Endothelial cell (in vitro differentiated cells): ENCODE measurements around the gene HRH4. TPM values are rescaled to one million over a fixed set of nuclear protein-coding genes. Genes with fewer than 3 reads are reported as not detected.

ENCODE experiments used
- DNase-seq: peaks from one replicate; pipeline ENCODE4 v3.0.0; 2021; ENCODE audit warnings: low spot score
- H3K27ac Mint-ChIP-seq: one replicate; pipeline ENCODE4 v1.8.0; 2021; ENCODE audit warnings: mixed read lengths, inconsistent platforms; ENCODE audit not compliant: unreplicated experiment
- H3K27me3 Mint-ChIP-seq: one replicate; pipeline ENCODE4 v1.8.0; 2021; ENCODE audit warnings: mild to moderate bottlenecking, moderate library complexity, mixed read lengths, inconsistent platforms; ENCODE audit not compliant: unreplicated experiment
- H3K36me3 Mint-ChIP-seq: one replicate; pipeline ENCODE4 v1.8.0; 2021; ENCODE audit warnings: mild to moderate bottlenecking, low read depth, mixed read lengths, inconsistent platforms; ENCODE audit not compliant: unreplicated experiment
- H3K4me1 Mint-ChIP-seq: one replicate; pipeline ENCODE4 v1.8.0; 2021; ENCODE audit warnings: mild to moderate bottlenecking, mixed read lengths, inconsistent platforms; ENCODE audit not compliant: unreplicated experiment
- H3K4me3 Mint-ChIP-seq: one replicate; pipeline ENCODE4 v1.8.0; 2021; ENCODE audit warnings: mild to moderate bottlenecking, mixed read lengths, inconsistent platforms; ENCODE audit not compliant: unreplicated experiment
- H3K9me3 Mint-ChIP-seq: one replicate; pipeline ENCODE4 v1.8.0; 2021; ENCODE audit warnings: mixed read lengths, inconsistent platforms; ENCODE audit not compliant: unreplicated experiment
- CTCF ChIP-seq: fragments of 200-600 bp; sonication (generic); IDR thresholded peaks from one replicate; pipeline ENCODE4 v1.5.0; 2021; ENCODE audit warnings: antibody characterized with exemption; ENCODE audit not compliant: unreplicated experiment
- total RNA-seq: library from RNA; stranded (reverse); fragmentation: NEBNext Ultra II Directional; extraction: Animal tissue kit (Norgen Biotek cat#: 25700); gene quantifications from one replicate; pipeline ENCODE4 v1.2.1, GENCODE V29; 2021; ENCODE audit not compliant: unreplicated experiment

The HRH4 gene
- total RNA-seq, 1 donor from 2014 or later: not detected

DNA sequence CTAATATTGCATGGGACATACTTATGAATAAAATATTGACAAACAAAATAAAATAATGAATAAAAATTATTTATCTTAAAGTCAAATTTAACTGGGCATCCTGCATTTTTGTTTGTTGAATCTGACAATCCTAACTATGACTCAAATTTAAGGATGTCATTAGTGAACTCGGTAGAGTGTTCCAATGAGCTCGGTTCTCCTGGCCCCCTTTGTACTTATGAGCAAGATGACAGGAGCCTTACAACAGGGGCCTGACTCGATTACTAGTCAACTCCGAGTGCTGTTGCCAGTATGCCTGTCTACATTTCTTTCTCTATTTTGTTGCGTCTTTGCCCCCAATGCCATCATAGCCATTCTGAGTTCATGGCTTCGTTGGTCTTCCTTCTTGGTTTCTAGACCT is 40.3 kb downstream of the HRH4 start:
- no peak for TF ChIP-seq CTCF
- Mint-ChIP-seq H3K27ac (no peak overlapping the region), H3K9me3 (no peaks in the 10 kb centered on the region), H3K4me3 (no peak overlapping the region), H3K36me3 (no peaks in the 10 kb centered on the region), H3K4me1 (no peaks in the 10 kb centered on the region), H3K27me3 (peaks cover 3% of the 10 kb centered on the region)
- no peak for DNase-seq

GRCh38 chr18:24502667-24503523 is 42.5 kb downstream of the HRH4 start:
- H3K27ac Mint-ChIP-seq: no peak overlapping the region
- H3K9me3 Mint-ChIP-seq: no peaks in the 10 kb centered on the region
- H3K36me3 Mint-ChIP-seq: no peaks in the 10 kb centered on the region
- no peaks in the 10 kb centered on the region for H3K27me3 Mint-ChIP-seq
- no peaks in the 10 kb centered on the region for H3K4me1 Mint-ChIP-seq
- no peak for TF ChIP-seq CTCF
- no peak overlapping the region for H3K4me3 Mint-ChIP-seq
- DNase-seq: no peak

GRCh38 chr18:24504401-24504800 is 44.0 kb downstream of the HRH4 start:
- Mint-ChIP-seq H3K27me3 (no peaks in the 10 kb centered on the region), H3K9me3 (no peaks in the 10 kb centered on the region), H3K4me1 (no peaks in the 10 kb centered on the region), H3K27ac (no peak overlapping the region), H3K4me3 (no peak overlapping the region), H3K36me3 (no peaks in the 10 kb centered on the region)
- no peak for TF ChIP-seq CTCF
- no peak for DNase-seq

GRCh38 chr18:24506175-24506574 is 45.7 kb downstream of the HRH4 start:
- Mint-ChIP-seq H3K9me3 (no peaks in the 10 kb centered on the region), H3K36me3 (no peaks in the 10 kb centered on the region), H3K4me3 (no peak overlapping the region), H3K27ac (no peak overlapping the region), H3K27me3 (no peaks in the 10 kb centered on the region), H3K4me1 (no peaks in the 10 kb centered on the region)
- TF ChIP-seq CTCF: no peak
- no peak for DNase-seq

- no peak for DNase-seq
- H3K9me3 Mint-ChIP-seq: no peaks in the 10 kb centered on the region
- no peaks in the 10 kb centered on the region for H3K36me3 Mint-ChIP-seq
- no peak overlapping the region for H3K27ac Mint-ChIP-seq
- no peaks in the 10 kb centered on the region for H3K27me3 Mint-ChIP-seq
- TF ChIP-seq CTCF: no peak
- no peak overlapping the region for H3K4me3 Mint-ChIP-seq
- no peaks in the 10 kb centered on the region for H3K4me1 Mint-ChIP-seq
Observed at GRCh38 chr18:24509435-24509834, 49.0 kb downstream of the HRH4 start.
